ENCODE measurements around the gene WDR18.

- TF ChIP-seq EZH2 (IDR thresholded peaks at IDR 0.05; ENCODE audit: low read length) (no peak), CTCF (optimal IDR thresholded peaks at IDR 0.05 in 1 of 3, IDR thresholded peaks at IDR 0.05 in 1 of 3, conservative IDR thresholded peaks at IDR 0.05 in 1 of 3; ENCODE audit: extremely low read depth in 1 of 3, insufficient read depth in 2 of 3, low read length in 3 of 3) (no peak)
Observed at GRCh38 chr19:939922-940321, 44.2 kb upstream of the WDR18 start.

Data from keratinocyte (primary cell).